ENCODE results near the gene SPOCK2. TPM values are rescaled to one million over a fixed set of nuclear protein-coding genes. Genes with fewer than 3 reads are reported as not detected.
A peak's percentile ranks its signal among the peaks of the same experiment; 100 is the strongest.

Gene SPOCK2
- total and polyA plus RNA-seq, 4 donors: 24.1 to 103 (median 60.1) TPM

DNA sequence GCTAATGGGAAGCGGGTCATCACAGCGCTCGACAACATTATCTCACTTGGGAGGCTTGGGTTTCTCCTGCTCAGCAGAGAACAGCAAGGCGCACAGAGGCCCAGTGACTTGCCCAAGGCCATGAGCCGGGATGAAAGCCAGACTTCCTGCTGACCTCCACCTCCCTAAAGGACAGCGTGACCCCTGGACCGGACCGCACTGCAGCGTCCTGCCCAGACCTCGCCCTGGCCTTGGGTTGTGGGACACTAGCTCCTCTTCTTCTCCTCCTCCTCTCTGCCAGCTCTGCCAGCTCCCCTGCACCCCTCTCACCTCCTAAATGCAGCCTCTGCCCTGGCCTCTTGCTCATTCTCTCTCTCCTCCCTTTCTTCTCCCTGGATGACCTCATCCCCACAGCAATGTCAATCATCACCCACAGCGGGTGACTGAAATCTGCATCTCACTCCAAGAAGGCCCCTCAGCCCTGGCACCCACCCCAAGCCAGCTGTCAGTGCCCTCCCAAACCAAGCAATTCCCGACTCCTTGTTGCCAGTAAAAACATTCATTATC lies 19.4 kb downstream of the SPOCK2 start:
- ATAC-seq (ENCODE audit: insufficient read depth, low FRiP score) (no peak), DNase-seq (no peak)
- H3K9me3 ChIP-seq (ENCODE audit: control insufficient read depth in 4 of 4, insufficient read depth in 3 of 4, low read length in 3 of 4): no peaks in the 10 kb centered on the region
- no peaks in the 10 kb centered on the region for H3K27me3 ChIP-seq (ENCODE audit: control insufficient read depth in 3 of 3, insufficient read depth in 3 of 3, low read length in 2 of 3)
- H3K4me1 ChIP-seq (ENCODE audit: control insufficient read depth in 5 of 5, insufficient read depth in 5 of 5, low read length in 5 of 5): peaks cover 0 to 24% (median 7%) of the 10 kb centered on the region in 5 donors
- 72 to 84% methylated on average over 12 of the region's 12 CpGs for WGBS, 2 donors
- peak overlapping the region in 1 of 2 donors; percentile 55 for H3K27ac ChIP-seq (ENCODE audit: low read depth in 1 of 2, low read length in 1 of 2)
- no peak overlapping the region for H3K4me3 ChIP-seq
- no peak for TF ChIP-seq CTCF (IDR thresholded peaks at IDR 0.05; ENCODE audit: control extremely low read depth, extremely low read depth)
- H3K36me3 ChIP-seq (ENCODE audit: control insufficient read depth in 4 of 4, insufficient read depth in 4 of 4, low read length in 4 of 4): peaks cover 0 to 8% (median 0%) of the 10 kb centered on the region in 4 donors
- no peak overlapping the region for H3K9ac ChIP-seq (ENCODE audit: insufficient read depth in 1 of 2, low read length in 2 of 2)

DNA sequence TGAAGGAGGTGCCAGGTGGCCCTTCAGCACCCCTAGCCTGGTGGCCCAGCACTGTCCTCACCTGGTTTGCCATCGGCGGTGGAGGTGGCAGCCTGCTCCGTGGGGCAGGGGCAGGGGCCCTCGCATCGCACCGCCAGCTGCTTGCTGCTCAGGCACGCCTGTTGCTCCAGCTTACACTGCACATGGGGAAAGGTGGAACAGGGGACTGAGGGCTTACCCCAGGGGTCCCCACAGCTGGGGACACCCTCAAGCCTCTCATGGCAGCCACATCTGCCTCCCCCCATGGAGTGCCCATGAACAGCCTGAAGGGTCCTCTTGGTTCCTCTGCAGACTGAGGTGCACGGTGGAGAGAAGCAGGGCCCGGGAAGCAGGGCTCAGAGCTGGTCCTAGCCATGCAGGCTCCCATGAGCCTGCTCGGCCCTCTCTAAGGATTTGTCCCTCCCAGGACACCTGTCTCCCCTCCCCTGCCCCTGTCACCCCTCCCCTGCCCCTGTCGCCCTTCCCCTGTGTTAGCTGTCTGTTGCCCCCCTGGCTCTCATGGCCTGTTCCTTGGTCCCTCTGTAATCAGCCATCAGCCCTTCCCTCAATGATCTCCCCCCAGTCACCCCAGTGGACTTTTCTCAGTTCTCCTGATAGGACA lies 20.1 kb downstream of the SPOCK2 start:
- TF ChIP-seq CTCF (IDR thresholded peaks at IDR 0.05; ENCODE audit: control extremely low read depth, extremely low read depth): no peak
- ATAC-seq (ENCODE audit: insufficient read depth, low FRiP score): no peak

DNA sequence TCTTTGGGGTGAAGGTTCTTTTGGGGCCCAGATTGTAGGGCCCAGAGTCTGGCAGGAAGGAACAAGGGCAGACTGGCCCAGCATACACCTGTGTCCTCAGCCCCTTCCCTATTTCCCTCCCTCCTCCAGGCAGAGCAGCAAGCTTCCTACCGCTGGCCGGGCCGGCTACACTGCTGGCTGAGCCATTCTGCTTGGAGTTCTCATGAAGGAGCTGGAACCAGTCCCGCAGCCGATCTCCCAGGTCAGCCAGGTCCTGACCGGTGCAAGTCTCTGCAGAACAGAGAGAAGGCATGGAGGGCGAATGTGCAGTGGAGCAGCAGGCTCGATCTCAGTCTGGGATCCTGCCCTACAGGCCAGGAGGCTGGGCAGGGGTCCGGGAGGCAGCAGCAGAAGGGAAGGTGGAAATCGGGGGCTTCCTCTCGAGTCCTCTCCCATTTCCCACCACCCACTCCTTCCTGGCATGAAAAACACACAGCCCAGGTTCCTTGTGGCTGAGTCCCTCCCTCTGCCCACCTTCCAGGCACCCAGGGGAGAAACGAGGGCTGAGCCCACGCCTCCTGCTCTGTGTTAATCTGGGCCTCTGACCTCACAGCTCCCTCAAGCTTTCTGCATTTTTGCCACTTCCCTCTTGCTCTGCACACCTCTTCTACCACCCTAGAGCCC lies 20.8 kb downstream of the SPOCK2 start:
- Histone ChIP-seq H3K36me3 (ENCODE audit: control insufficient read depth in 4 of 4, insufficient read depth in 4 of 4, low read length in 4 of 4) (peaks cover 0 to 13% (median 0%) of the 10 kb centered on the region in 4 donors), H3K27me3 (ENCODE audit: control insufficient read depth in 3 of 3, insufficient read depth in 3 of 3, low read length in 2 of 3) (no peaks in the 10 kb centered on the region), H3K9ac (ENCODE audit: insufficient read depth in 1 of 2, low read length in 2 of 2) (no peak overlapping the region), H3K4me1 (ENCODE audit: control insufficient read depth in 5 of 5, insufficient read depth in 5 of 5, low read length in 5 of 5) (peaks cover 0 to 19% (median 7%) of the 10 kb centered on the region in 5 donors), H3K4me3 (no peak overlapping the region), H3K9me3 (ENCODE audit: control insufficient read depth in 4 of 4, insufficient read depth in 3 of 4, low read length in 3 of 4) (no peaks in the 10 kb centered on the region), H3K27ac (ENCODE audit: low read depth in 1 of 2, low read length in 1 of 2) (no peak overlapping the region)
- ATAC-seq (ENCODE audit: insufficient read depth, low FRiP score): no peak
- no peak for DNase-seq
- 82 to 88% methylated on average over 11 to 13 of the region's 13 CpGs for WGBS, 2 donors
- TF ChIP-seq CTCF (IDR thresholded peaks at IDR 0.05; ENCODE audit: control extremely low read depth, extremely low read depth): no peak

More for the DNA sequence above, 20.1 kb downstream of the SPOCK2 start:
- WGBS, 2 donors: 94 to 97% methylated on average over 11 of the region's 11 CpGs
- Histone ChIP-seq H3K4me3 (no peak overlapping the region), H3K27ac (ENCODE audit: low read depth in 1 of 2, low read length in 1 of 2) (no peak overlapping the region), H3K4me1 (ENCODE audit: control insufficient read depth in 5 of 5, insufficient read depth in 5 of 5, low read length in 5 of 5) (peaks cover 0 to 19% (median 7%) of the 10 kb centered on the region in 5 donors), H3K9ac (ENCODE audit: insufficient read depth in 1 of 2, low read length in 2 of 2) (no peak overlapping the region), H3K9me3 (ENCODE audit: control insufficient read depth in 4 of 4, insufficient read depth in 3 of 4, low read length in 3 of 4) (no peaks in the 10 kb centered on the region), H3K27me3 (ENCODE audit: control insufficient read depth in 3 of 3, insufficient read depth in 3 of 3, low read length in 2 of 3) (no peaks in the 10 kb centered on the region), H3K36me3 (ENCODE audit: control insufficient read depth in 4 of 4, insufficient read depth in 4 of 4, low read length in 4 of 4) (peaks cover 0 to 13% (median 0%) of the 10 kb centered on the region in 4 donors)
- no peak for DNase-seq
